Measurements from ENCODE around the gene AP5B1.

Gene AP5B1

GRCh38 chr11:65814131-65814985, 33.6 kb upstream of the AP5B1 start:
- no peak overlapping the region for H3K4me2 ChIP-seq (ENCODE audit: low read length)
- H3K4me1 ChIP-seq (ENCODE audit: control insufficient read depth, insufficient read depth, low read length) = peaks cover 4% of the 10 kb centered on the region
- no peaks in the 10 kb centered on the region for H3K36me3 ChIP-seq (ENCODE audit: insufficient read depth, low read length)
- H3K27me3 ChIP-seq (ENCODE audit: control insufficient read depth, insufficient read depth, low read length) = peaks cover 42% of the 10 kb centered on the region
- no peak overlapping the region for H3K9ac ChIP-seq (ENCODE audit: low read depth, low read length)
- H3K4me3 ChIP-seq (ENCODE audit: low read length) = no peak overlapping the region
- H3K9me3 ChIP-seq (replicated peaks; ENCODE audit: low read length) = no peaks in the 10 kb centered on the region

DNA sequence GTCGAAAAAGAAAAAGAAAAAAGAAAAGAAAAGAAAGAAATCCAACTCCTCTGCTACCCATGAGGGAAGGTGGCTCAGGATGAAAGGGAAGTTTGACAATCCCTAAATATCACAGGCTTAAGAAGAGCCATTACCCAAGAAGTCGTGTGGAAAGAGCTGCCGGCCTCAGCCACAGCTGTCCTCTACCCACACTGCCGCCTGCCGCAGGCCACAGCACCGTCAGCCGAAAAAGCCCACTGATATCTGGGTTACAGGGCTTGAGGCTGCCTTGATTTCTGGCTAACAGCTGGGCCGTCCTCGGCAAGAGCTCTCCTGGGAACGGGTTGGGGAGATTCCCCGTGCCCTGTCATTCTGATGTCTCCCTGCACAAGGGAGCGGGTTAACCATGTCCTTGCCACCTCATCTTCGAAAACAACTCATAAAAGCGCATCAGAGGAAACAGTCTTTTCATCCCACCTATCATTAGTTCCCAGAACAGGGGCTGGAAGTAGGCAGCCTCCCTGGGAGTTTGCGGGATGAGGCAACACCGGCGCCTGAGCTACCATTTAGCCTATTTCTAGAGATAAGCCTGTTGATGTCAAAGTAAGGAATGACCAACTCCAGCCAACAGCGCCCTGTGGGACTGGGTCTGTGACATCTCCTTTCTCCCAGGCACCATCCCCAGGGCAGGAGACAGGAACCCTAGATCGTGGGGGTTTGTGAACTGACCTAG, 31.1 kb upstream of the AP5B1 start:
- H3K9ac ChIP-seq (ENCODE audit: low read depth, low read length) = no peak overlapping the region
- H3K4me3 ChIP-seq (ENCODE audit: low read length) = no peak overlapping the region
- H3K36me3 ChIP-seq (ENCODE audit: insufficient read depth, low read length) = no peaks in the 10 kb centered on the region
- no peak overlapping the region for H3K4me2 ChIP-seq (ENCODE audit: low read length)
- H3K4me1 ChIP-seq (ENCODE audit: control insufficient read depth, insufficient read depth, low read length) = no peaks in the 10 kb centered on the region
- no peaks in the 10 kb centered on the region for H3K9me3 ChIP-seq (replicated peaks; ENCODE audit: low read length)
- H3K27me3 ChIP-seq (ENCODE audit: control insufficient read depth, insufficient read depth, low read length) = peaks cover 63% of the 10 kb centered on the region

GRCh38 chr11:65810046-65810868, 29.5 kb upstream of the AP5B1 start:
- Histone ChIP-seq H3K4me2 (ENCODE audit: low read length) (no peak overlapping the region), H3K36me3 (ENCODE audit: insufficient read depth, low read length) (no peaks in the 10 kb centered on the region), H3K9me3 (replicated peaks; ENCODE audit: low read length) (no peaks in the 10 kb centered on the region), H3K4me3 (ENCODE audit: low read length) (no peak overlapping the region), H3K4me1 (ENCODE audit: control insufficient read depth, insufficient read depth, low read length) (no peaks in the 10 kb centered on the region), H3K27me3 (ENCODE audit: control insufficient read depth, insufficient read depth, low read length) (peaks cover 69% of the 10 kb centered on the region), H3K9ac (ENCODE audit: low read depth, low read length) (no peak overlapping the region)

GRCh38 chr11:65809496-65809895, 28.7 kb upstream of the AP5B1 start:
- H3K4me2 ChIP-seq (ENCODE audit: low read length) = no peak overlapping the region
- no peaks in the 10 kb centered on the region for H3K4me1 ChIP-seq (ENCODE audit: control insufficient read depth, insufficient read depth, low read length)
- H3K9me3 ChIP-seq (replicated peaks; ENCODE audit: low read length) = no peaks in the 10 kb centered on the region
- no peaks in the 10 kb centered on the region for H3K36me3 ChIP-seq (ENCODE audit: insufficient read depth, low read length)
- H3K4me3 ChIP-seq (ENCODE audit: low read length) = no peak overlapping the region
- H3K27me3 ChIP-seq (ENCODE audit: control insufficient read depth, insufficient read depth, low read length) = peaks cover 68% of the 10 kb centered on the region
- H3K9ac ChIP-seq (ENCODE audit: low read depth, low read length) = no peak overlapping the region

DNA sequence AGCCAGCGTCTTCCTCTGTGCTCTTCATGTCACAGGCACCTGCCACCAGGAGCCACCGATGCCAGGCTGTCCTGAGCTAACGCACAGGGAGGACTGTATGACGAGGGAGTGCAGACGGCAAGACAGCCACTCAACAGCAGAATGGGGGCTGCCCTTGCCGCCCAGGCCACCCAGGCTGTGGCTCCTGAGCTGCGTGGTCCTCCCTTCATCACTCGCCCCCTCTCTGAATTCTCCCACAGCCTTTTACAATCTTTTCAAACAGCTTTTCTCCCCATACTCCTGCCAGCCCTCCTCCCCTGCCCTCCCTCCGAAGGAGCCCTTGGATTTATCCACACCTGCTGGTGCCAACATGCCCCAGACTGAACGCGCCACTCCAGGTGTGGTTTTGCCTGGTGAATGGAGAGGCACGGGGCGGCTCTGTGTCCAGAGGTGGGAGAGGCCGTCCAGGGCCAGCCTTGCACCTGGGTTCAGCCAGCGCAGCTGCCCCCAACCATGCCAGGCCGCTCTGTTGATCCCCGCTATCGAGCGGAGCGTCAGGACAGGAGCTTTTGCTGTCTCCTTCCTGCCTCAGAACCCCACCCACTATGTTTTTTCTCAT, 28.1 kb upstream of the AP5B1 start:
- H3K4me2 ChIP-seq (ENCODE audit: low read length) = no peak overlapping the region
- H3K4me3 ChIP-seq (ENCODE audit: low read length) = no peak overlapping the region
- no peaks in the 10 kb centered on the region for H3K4me1 ChIP-seq (ENCODE audit: control insufficient read depth, insufficient read depth, low read length)
- peaks cover 69% of the 10 kb centered on the region for H3K27me3 ChIP-seq (ENCODE audit: control insufficient read depth, insufficient read depth, low read length)
- no peaks in the 10 kb centered on the region for H3K36me3 ChIP-seq (ENCODE audit: insufficient read depth, low read length)
- H3K9ac ChIP-seq (ENCODE audit: low read depth, low read length) = no peak overlapping the region
- no peaks in the 10 kb centered on the region for H3K9me3 ChIP-seq (replicated peaks; ENCODE audit: low read length)

DNA sequence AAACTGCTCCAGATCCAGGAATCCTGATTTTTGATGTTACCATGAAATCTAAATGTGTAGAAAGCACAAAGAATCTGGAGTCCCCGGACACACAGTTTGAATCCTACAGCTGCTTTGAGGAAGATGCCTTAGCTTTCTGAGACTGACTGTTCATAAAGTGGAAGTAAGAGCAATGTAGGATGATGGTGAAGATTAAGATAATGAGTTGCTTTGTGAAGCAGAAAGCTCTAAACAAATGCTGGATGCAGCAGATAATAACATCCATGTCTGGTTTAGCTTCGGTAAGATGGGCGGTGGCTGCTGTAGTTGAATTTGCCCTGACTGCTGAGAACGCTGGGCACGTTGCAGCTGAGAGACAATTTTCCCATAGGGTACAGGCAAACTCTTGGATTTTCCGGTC, 26.2 kb upstream of the AP5B1 start:
- Histone ChIP-seq H3K36me3 (ENCODE audit: insufficient read depth, low read length) (no peaks in the 10 kb centered on the region), H3K4me2 (ENCODE audit: low read length) (no peak overlapping the region), H3K9ac (ENCODE audit: low read depth, low read length) (no peak overlapping the region), H3K27me3 (ENCODE audit: control insufficient read depth, insufficient read depth, low read length) (peaks cover 72% of the 10 kb centered on the region), H3K4me1 (ENCODE audit: control insufficient read depth, insufficient read depth, low read length) (no peaks in the 10 kb centered on the region), H3K4me3 (ENCODE audit: low read length) (no peak overlapping the region), H3K9me3 (replicated peaks; ENCODE audit: low read length) (no peaks in the 10 kb centered on the region)

- Histone ChIP-seq H3K9ac (ENCODE audit: low read depth, low read length) (no peak overlapping the region), H3K9me3 (replicated peaks; ENCODE audit: low read length) (no peaks in the 10 kb centered on the region), H3K4me2 (ENCODE audit: low read length) (no peak overlapping the region), H3K4me3 (ENCODE audit: low read length) (no peak overlapping the region), H3K4me1 (ENCODE audit: control insufficient read depth, insufficient read depth, low read length) (no peaks in the 10 kb centered on the region), H3K27me3 (ENCODE audit: control insufficient read depth, insufficient read depth, low read length) (peaks cover 56% of the 10 kb centered on the region), H3K36me3 (ENCODE audit: insufficient read depth, low read length) (no peaks in the 10 kb centered on the region)
These were observed 23.2 kb upstream of the AP5B1 start for GRCh38 chr11:65803797-65804492.

- H3K9me3 ChIP-seq (replicated peaks; ENCODE audit: low read length) = no peaks in the 10 kb centered on the region
- H3K27me3 ChIP-seq (ENCODE audit: control insufficient read depth, insufficient read depth, low read length) = peaks cover 56% of the 10 kb centered on the region
- no peak overlapping the region for H3K4me3 ChIP-seq (ENCODE audit: low read length)
- no peaks in the 10 kb centered on the region for H3K36me3 ChIP-seq (ENCODE audit: insufficient read depth, low read length)
- no peak overlapping the region for H3K4me2 ChIP-seq (ENCODE audit: low read length)
- H3K9ac ChIP-seq (ENCODE audit: low read depth, low read length) = no peak overlapping the region
- H3K4me1 ChIP-seq (ENCODE audit: control insufficient read depth, insufficient read depth, low read length) = no peaks in the 10 kb centered on the region
These were observed 22.1 kb upstream of the AP5B1 start for GRCh38 chr11:65802841-65803240.

DNA sequence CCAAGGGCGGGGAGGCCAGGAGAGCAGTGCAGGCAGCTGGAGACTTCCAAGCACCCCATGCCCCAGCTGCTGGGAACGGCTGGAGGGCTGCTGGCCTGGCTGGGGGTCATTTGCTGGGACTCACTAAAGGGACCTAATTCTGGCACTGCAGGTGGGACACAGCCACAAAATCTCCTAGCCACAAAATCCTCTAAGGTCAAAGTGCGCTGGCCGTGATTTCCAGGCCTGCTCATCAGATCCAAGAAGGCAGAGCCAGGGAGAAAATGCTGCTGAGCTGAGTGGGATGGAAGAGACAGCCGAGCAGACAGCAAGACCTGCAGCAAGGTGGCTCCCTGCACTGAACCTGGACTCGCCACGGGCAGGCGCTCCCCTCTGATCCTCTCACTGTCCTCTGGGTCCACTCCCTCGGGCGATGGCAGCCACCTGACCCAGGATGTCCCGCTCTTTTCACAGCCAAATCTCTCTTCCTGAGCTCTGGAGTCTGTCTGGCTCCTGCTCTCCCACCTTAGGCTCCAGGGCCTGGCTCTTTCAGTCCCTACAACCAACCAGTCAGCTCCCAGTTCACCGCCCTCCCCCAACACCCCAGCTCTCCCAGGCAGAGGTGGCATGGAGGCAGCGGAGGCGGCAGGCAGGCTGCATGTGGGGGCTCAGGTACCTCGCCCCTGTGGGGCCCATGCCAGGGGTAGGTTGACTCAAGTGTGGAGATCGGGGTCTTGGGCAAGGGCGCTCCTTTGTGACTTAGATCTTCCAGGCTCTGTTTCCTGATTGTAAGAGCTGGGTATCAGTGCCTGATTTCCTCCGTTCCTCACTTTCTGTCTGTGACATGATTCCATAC, 20.6 kb upstream of the AP5B1 start:
- Histone ChIP-seq H3K4me2 (ENCODE audit: low read length) (no peak overlapping the region), H3K4me3 (ENCODE audit: low read length) (no peak overlapping the region), H3K27me3 (ENCODE audit: control insufficient read depth, insufficient read depth, low read length) (peaks cover 61% of the 10 kb centered on the region), H3K4me1 (ENCODE audit: control insufficient read depth, insufficient read depth, low read length) (no peaks in the 10 kb centered on the region), H3K36me3 (ENCODE audit: insufficient read depth, low read length) (no peaks in the 10 kb centered on the region), H3K9me3 (replicated peaks; ENCODE audit: low read length) (no peaks in the 10 kb centered on the region), H3K9ac (ENCODE audit: low read depth, low read length) (no peak overlapping the region)

DNA sequence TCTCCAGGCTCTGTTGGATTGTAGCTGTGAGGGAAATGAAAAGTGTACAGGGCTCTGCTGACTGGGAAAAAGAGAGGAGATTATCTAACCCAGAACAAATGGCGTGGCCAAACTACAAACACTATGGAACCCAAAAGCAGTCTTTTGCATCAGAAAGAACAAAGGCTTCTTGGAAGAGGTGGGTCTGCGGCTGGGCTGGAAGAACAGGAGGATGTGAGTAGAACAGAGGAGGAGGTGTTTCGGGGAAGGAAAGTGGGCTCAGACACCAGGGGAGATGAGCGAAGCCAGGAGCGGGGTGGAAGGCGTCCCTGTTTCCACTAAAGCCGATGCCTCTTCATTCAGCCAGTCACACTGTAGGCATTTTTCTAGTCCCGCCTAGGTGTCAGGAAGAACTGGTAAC, 18.1 kb upstream of the AP5B1 start:
- H3K4me3 ChIP-seq (ENCODE audit: low read length) = no peak overlapping the region
- no peaks in the 10 kb centered on the region for H3K36me3 ChIP-seq (ENCODE audit: insufficient read depth, low read length)
- H3K27me3 ChIP-seq (ENCODE audit: control insufficient read depth, insufficient read depth, low read length) = peaks cover 73% of the 10 kb centered on the region
- no peaks in the 10 kb centered on the region for H3K9me3 ChIP-seq (replicated peaks; ENCODE audit: low read length)
- no peaks in the 10 kb centered on the region for H3K4me1 ChIP-seq (ENCODE audit: control insufficient read depth, insufficient read depth, low read length)
- no peak overlapping the region for H3K4me2 ChIP-seq (ENCODE audit: low read length)
- H3K9ac ChIP-seq (ENCODE audit: low read depth, low read length) = no peak overlapping the region
